Lower leg skin (tissue), 3 donors: ENCODE results near the gene SMAD4.

Experiments
- POLR2A ChIP-seq, 2 donors: fragments of 450-650 bp; IDR thresholded peaks; one replicate each; pipeline ENCODE4 v1.6.1; 2016 to 2017; ENCODE audit warnings: antibody characterized with exemption in 2 of 2, mild to moderate bottlenecking in 1 of 2, moderate library complexity in 1 of 2
- TF ChIP-seq, protein P1 (sequence below), 3 donors: fragments of 450-650 bp; IDR thresholded peaks; one replicate each; pipeline ENCODE4 v1.5.1; 2016; ENCODE audit warnings: antibody characterized with exemption in 3 of 3, mild to moderate bottlenecking in 3 of 3, moderate library complexity in 2 of 3

DNA sequence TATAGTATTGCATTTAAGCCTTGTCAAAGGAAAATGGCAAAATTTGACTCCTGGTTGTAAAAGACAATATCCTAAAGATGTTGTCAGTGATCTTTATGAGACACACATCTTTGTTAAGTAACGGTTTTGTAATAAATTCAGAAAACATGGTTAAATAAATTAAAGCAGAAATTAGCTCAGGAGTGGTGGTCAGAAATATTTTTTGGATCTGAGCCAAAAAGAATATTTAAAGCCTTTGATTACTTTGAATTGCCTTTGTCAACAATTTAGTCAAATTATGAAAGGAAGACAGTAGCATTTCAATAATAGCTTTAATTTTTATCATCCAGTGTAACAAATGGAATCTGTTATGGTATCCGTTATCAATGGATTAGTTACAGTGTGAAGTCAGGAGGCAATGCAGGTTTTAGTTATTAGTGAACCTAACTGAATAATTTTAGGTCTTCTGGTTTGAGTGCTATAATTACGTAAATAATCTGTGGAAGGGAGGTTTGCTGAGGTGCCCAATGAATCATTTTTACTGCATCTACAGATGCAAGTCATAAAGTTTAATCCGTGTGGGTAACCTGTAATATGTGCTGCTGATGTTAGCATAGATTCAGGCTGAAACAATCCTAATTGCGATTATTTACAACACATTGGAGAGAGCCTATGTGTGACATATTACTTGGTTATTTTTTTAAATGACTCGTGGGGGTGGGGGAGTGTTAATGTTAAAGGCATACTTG, 42.7 kb downstream of the SMAD4 start:
- TF ChIP-seq, protein P1, sequence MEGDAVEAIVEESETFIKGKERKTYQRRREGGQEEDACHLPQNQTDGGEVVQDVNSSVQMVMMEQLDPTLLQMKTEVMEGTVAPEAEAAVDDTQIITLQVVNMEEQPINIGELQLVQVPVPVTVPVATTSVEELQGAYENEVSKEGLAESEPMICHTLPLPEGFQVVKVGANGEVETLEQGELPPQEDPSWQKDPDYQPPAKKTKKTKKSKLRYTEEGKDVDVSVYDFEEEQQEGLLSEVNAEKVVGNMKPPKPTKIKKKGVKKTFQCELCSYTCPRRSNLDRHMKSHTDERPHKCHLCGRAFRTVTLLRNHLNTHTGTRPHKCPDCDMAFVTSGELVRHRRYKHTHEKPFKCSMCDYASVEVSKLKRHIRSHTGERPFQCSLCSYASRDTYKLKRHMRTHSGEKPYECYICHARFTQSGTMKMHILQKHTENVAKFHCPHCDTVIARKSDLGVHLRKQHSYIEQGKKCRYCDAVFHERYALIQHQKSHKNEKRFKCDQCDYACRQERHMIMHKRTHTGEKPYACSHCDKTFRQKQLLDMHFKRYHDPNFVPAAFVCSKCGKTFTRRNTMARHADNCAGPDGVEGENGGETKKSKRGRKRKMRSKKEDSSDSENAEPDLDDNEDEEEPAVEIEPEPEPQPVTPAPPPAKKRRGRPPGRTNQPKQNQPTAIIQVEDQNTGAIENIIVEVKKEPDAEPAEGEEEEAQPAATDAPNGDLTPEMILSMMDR (IDR thresholded peaks at IDR 0.05), result no peak
- no peak for TF ChIP-seq POLR2A (IDR thresholded peaks at IDR 0.05)
